GM18861 (cell line): ENCODE results near the gene CCDC40.

ENCODE experiments used
- ATAC-seq: cut with Tn5 transposase; IDR thresholded peaks from one replicate; pipeline ENCODE4 v1.9.1; 2021; ENCODE audit not compliant: unreplicated experiment

CCDC40 gene

DNA sequence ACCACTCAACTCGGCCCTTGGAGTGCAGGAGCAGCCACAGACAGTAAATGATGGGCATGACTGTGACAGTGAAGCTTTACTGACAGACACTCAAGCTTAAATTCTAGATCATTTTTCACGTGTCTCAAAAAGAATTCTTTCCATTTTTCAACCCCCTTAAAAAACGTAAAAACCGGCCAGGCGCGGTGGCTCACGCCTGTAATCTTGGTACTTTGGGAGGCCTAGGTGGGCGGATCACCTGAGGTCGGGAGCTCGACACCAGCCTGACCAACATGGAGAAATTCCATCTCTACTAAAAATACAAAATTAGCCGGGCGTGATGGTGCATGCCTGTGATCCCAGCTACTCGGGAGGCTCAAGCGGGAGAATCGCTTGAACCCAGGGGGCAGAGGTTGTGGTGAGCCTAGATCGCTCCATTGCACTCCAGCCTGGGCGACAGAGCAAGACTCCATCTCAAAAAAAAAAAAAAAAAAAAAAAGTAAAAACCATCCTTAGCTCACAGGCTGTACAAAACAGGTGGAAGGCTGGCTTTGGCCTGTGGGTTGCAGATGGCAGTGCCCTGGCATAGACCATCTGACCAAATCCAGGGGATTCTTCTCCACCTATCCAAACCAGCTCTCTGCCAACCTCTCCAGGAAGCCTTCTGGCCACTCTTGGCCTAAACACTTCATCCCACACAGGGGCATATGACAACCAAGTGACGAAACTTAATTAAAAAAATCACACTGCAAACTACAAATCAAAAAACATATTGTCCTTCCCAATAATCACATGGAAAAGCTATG, 19.0 kb upstream of the CCDC40 start:
- no peak for ATAC-seq

DNA sequence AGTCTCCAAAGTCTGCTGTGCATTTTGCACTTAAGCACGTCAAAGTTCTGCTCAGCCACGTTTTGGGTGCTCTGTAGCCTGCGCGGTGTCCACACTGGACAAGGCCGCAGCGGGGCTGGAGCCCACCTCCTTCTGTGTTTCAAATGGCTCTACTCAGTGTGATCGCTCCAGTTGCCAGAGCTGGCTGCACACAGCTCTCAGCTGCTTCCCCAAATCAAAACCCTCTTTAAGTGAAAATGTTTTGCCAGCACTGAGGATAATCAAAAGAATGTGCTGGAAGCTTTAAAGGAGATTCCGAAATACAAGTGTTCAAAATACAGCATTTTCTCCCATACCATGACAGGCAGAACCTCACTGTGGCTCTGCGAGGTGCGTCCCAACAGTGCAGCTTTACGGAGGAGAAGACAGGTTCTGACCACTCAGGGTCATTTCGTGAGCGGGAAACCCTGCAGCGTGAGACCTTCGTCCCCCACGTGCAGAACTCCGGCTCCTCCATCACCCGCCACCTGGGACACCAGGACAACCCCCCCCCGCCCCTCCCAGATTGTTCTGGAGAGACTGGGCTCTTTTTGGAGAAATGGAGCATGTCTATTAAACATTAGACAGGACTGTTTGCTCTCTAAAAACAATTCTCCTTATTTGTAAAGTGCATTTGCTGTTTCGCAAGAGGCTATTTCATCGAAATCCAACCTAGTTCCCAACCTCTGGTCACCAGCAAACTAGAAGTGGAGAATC, 17.4 kb upstream of the CCDC40 start:
- ATAC-seq: no peak

DNA sequence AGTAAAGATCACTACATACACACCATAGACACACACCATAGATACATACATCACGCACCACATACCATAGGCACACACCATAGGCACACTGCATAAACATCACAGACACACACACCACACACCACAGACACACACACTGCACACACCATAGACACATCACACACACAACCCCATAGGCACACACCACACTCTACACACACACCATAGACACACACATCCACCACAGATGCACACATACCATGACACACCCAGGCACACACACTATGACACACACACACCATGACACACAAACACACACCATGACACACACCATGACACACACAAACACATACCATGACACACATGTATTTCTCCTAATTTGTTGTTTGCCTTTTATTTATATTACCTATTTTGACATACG, 14.8 kb upstream of the CCDC40 start:
- no peak for ATAC-seq

DNA sequence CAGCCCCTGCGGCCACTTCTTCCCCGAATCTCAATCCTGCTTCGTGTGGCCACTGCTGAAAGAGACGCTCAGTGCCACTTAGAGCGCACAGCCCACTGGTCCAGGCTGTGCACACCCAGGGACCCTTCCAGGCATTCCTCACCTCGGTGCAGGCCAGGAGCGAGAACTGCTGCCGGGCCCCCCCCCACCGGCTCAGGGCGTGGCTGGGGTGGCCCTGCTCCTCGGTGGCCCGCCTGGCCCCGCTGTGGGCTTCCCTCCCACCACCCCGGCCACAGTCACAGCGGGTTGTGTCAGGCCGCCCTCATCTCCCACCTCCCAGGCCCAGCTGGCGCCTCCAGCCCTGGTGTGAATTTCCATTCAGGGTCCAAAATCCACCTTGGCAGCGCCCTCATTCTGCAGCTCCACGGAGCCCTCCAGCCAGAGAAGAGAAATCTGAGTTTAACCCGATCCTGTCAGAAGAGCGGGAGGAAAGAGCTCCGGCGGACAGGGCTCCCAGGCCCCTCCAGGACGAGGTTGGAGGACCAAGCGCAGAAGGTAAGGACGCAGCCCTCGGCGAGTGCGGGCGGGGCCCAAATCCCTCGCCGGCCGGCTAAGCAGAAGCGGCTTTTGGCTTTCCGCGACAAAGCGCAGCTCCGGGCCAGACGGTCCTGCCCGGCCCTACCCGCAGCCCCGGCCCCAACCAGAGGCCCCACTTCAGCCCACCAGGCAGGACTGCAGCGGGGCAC, 12.8 kb upstream of the CCDC40 start:
- no peak for ATAC-seq

DNA sequence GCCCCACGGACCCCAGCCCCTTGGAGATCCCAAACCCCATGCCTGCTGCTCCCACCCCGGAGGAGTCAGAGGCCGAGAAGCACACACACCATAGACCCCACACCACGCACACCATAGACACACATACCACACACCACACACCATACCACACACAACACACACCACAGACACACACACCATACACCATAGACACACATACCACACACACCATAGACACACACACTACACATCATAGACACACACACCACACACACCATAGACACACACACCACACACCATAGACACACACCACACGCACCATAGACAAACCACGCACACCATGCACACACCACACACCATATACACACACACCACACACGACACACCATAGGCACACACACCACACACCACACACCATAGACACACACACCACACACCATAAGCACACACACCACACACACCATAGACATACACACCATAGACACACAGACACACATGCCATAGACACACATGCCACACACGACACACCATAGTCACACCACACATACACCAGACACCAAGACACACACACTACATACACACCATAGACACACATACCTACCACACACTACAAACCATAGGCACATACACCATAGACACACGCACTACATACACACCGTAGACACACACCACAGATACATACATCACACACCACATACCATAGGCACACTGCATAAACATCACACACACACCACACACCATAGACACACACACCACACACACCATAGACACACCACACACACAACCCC, 12.1 kb upstream of the CCDC40 start:
- ATAC-seq: no peak

DNA sequence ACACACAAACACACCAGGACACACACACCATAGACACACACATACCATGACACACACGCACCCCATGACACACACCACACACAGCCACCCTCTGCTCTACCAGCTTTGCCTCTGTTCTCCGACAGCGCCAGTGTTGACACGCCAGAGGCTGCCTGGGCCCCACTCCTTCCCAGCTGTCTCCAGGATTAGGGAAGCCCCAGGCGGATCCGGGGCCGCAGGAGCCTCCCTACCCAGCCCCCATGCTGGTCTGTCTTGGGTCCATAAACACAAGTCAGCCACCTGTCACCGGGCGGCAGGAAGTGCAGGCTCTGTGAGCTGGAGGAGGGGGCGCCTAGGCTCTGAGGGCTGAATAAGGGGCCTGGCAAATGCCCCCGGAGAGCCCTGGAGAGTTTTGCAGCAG, 11.3 kb upstream of the CCDC40 start:
- no peak for ATAC-seq

DNA sequence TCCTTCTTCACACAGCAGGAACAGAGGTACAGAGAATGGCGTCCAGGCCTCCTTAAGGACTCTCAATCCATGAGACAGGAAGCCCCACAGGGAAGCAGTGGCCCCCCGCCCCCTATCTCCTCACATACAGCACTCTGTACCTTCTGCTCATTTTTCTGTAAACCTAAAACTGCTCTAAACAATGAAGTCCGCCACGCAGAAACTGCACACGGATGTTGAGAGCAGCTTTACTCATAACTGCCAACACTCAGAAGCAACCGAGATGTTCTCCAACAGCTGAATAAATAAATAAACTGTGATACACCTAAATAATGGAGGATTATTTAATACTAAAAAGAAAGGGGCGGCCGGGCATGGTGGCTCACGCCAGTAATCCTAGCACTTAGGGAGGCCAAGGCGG, 10.6 kb upstream of the CCDC40 start:
- ATAC-seq: no peak

DNA sequence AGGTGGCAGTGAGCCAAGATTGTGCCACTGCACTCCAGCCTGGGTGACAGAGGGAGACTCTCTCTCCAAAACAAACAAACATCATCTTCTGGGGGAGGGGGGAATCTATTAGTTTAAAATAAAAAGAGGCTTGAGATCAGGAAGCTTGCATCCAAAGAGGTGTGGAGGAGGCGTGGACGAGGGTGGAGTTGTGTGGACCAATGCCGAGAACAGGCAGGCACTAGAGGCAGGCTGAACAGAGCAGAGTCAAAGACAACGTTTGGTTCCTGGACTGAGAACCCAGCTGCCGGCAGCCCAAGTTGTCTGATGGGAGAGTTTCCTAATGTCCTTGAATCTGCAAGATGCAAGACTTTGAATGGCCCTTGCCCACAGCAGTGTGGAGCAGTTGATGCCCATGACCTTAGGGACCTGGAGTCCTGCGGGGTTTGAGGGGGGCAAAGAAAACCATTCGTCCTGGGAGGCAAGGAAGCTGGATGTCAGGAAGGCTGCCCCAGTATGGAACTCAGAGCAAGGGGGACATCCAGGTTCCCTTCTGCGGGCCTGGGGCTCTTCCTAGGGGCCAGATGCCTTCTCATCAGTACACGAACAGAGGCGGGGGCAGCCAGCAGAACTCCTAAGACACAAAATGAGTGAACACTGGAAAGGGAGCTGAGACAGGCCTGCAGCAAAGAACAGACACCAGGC, 9.9 kb upstream of the CCDC40 start:
- no peak for ATAC-seq

DNA sequence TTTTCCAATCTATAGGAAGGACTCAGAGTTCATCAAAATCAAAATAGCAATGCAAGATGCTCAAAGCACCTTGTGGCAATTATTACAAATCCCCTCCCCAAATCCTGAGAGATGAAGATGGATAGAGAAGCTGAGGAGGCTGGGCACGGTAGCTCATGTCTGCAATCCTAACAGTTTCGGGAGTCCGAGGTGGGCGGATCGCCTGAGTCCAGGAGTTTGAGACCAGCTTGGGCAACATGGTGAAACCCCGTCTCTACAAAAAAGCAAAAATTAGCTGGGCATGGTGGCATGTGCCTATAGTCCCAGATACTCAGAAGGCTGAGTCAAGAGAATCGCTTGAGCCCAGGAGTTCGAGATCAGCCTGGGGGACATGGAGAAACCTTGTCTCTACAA, 9.4 kb upstream of the CCDC40 start:
- ATAC-seq: no peak

DNA sequence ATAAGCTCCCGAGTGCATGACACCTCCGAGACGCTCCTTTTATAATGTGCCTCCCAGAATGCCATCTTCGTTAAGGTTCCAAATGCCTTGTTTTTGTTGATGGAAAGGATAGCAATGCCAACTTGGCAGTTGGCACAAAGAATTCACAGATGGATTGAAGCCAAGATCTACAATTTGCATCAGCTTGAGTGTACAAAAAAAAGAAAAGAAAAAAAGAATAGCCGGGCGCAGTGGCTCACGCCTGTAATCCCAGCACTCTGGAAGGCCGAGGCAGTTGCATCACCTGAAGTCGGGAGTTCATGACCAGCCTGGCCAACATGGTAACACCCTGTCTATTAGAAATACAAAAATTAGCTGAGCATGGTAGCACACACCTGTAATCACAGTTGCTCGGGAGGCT, 8.4 kb upstream of the CCDC40 start:
- ATAC-seq: no peak

DNA sequence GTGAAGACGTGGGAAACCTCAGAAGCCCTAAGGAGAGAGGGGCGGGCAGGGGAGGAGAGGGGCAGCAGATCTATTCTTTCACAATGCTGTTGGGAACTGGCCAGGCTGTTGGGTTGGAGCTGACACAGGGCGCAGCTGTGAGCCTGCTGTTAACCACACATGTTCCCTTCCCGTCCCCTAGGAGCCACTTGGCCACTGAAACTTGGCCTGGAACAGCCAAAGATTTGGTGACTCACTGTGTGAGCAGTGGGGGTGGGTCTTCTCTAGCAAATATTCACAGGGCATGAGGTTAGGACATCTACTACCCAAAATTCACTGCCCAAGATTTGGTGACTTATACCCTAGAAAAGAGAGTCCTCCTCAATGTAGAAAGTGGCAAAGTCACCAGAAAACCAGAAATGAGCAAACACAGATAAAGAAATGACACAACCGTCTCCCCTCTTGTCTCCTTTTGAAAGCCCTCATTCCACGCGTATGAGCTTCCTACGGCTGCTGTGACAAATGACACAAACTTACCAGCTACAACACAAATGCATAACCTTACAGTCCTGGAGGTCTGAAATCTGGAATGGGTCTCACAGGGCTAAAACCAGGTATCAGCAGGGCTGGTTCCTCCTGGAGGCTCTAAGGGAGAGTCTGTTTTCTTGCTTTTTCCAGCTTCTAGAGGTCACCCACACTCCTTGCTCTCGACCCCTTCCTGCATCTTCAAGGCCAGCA, 7.0 kb upstream of the CCDC40 start:
- no peak for ATAC-seq

DNA sequence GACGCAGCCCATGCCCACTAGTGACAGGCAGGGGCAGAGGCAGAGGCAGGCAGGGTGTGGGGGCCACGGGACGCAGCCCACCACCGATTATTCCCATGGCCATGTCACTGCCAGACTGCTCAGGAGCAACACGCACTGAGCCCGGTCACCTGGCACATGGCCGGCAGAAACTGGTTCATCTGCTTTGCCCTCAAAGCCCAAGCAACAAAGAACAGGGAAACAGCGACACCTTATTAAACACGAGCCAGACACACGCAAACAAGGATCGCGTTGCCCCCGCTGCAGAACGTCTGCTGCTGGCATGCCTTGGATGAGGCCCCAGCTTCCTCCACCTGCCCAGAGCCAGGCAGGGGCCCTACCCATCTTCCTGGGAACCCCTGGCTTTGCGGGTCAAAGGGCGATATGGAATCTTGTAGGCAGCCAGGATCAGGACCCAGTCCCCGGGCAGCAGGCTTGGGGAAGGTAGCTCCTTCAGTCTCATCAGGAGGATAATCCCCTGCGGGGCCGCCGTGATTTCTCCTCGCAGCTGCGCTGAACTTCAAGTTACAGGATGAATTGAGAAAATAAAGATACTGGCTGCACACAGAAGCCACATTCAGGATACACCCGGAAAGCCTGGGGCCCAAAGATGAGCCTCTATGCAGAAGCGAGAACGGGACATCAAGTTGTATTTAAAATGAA, 5.6 kb upstream of the CCDC40 start:
- no peak for ATAC-seq

DNA sequence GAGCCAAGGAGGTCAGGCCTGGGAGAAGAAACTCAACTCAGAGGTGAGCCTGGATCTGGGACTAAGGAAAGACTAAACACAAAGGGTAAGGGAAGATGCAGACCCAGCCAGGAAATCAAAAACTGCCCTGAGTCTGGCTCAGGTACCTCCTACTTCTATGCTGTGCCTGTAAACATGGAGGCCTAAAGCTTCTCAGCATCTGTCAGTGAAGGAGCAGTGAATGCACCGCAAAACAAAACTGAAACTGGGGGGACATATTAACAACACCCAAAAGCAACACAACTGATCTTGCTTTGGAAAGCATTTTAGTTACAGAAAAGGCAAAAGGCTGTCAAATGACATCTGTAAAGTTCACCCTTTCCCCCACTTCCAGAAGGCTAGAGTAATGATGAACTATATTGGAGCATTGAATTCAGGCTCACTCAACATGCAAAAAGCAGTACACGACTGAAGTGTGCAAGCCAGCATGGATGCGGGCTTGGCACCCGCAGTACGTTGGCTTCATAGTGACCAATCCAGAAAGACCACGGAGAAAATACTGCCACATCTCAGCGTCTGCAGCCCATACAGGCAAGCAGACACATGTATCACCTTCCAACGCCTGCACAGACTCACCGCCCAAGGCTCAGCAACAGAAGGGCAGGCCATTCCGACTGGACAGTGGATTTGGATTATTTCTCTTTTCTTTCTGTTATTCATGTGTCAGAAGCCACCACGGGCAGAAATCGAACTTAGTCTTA, 4.6 kb upstream of the CCDC40 start:
- ATAC-seq: no peak

DNA sequence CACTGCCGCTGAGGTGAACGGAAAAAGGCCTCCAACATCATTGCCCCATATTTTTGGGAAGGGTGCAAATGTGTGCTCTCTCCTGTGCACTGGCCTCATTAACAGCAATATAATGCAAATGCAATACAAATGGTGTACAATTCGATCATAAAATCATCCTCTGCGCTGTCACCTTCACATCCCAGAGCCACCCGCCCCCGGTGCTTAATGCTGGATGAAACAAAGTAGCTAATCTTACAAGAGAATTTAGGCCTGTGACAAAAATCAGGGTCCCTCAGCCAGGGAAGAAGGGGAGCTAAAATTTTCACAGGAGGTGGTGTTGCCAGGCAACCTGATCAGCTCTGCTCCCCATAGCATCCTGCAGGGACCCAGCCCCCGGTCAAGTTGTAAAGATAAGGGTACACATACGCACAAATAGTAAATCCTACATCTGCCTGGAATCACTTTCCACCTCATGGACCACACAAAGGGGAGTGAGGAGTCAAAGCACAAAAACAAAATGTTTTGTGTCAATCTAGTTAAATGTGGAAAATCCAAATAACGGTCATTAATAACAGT, 3.7 kb upstream of the CCDC40 start:
- ATAC-seq: no peak

DNA sequence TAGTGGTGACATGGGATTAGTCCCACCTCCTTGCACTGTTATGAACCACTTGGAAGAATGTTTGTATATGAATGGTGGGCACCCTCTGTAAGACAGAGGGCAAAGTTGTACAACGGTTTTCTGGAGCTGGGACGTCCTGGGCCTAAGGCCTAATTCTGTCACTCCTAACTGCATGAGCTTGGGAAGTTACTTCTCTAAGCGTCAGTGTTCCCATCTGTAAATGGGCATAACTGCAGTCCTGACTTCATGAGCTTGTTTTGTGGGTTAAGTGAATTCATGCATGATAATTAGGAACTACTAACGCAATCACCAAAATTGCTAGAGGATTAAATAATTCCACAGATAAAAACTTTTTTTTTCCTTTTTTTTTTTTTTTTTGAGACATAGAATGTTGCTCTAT, 2.6 kb upstream of the CCDC40 start:
- no peak for ATAC-seq

DNA sequence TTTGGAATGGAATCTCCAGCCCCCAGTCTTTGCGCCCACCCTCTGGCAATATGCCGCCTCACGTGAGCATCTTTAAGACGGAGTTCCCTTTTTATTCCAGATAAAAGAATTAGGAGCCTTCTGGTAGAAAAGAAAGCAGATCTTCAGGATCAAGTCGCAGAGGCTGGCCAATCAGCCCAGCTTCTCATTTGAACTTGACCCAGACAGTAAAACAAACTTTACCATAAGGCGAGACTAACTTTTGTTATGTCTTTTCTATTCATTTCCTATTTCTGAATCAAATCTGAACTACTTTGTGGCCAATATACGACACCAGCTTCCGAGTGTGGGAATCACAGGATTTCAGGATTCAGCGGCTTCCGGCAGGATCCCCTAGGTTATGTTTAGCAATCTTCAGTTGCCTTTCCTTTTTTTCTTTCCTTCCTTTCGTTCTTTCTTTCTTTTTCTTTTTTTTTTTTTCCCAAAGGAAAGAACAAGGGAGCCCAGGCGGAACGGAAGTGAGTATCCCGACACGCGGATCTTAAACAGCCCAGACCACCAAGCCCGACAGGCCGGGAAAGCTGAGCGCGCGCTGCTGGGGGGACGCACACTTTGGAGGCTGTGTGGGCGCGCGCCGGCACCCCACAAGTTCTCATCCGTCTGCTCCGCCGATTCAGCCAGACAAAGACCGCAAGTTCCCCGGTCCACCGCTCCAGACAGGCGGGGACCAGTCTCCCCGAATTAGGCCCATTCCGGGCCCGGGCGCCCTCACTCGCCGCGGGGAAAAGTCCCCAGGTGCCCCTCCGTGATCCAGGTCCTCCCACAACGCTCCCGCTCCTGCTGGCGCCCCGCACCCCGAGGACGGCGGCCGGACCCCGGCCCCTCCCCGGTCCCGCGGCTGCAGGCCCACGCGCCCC, 1.4 kb upstream of the CCDC40 start:
- no peak for ATAC-seq

DNA sequence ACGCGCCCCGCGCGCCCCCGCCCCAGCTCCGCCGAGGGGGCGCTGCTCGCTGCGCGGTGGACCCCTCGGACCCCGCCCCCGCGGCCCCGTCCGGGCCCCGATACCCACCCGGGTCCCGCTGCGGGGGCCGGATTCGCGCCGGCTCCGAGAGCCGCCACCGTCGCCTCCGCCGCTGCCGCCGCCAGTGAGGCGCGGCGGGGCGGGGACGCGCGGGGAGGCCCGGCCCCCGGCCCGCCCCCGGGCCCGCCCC, 830 bp upstream of the CCDC40 start, which contains the start of gene TBC1D16:
TSS of gene TBC1D16 (minus strand) at position 186 of the 250 bp plus-strand sequence. CDS start 22,325 bp downstream, outside the sequence.
- ATAC-seq: no peak
